ENCODE measurements around the gene SCN5A. TPM values are rescaled to one million over a fixed set of nuclear protein-coding genes. Genes with fewer than 3 reads are reported as not detected.

SCN5A gene
- total and polyA plus RNA-seq, 2 of the 8 experiments (the other 6 are each of a cell fraction or from before 2014, with no cell fraction given), result 4.8 to 11.4 TPM

GRCh38 chr3:38521391-38521987 is 128.0 kb downstream of the SCN5A start:
- Histone ChIP-seq H3K27me3 (replicated peaks in 1 of 4; ENCODE audit: control insufficient read depth in 3 of 4, extremely low read depth in 1 of 4, insufficient read depth in 3 of 4, low read length in 3 of 4) (no peaks in the 10 kb centered on the region), H2BK120ac (replicated peaks; ENCODE audit: low read depth, low read length) (no peak overlapping the region), H3K18ac (ENCODE audit: extremely low read depth, low read length) (no peak overlapping the region), H4K8ac (ENCODE audit: extremely low read depth, insufficient read depth, low read length) (no peak overlapping the region), H2BK20ac (ENCODE audit: low read length) (no peak overlapping the region), H3K4me3 (ENCODE audit: extremely low read depth in 1 of 4, insufficient read depth in 2 of 4, low read depth in 3 of 4, low read length in 4 of 4) (no peak overlapping the region), H3K79me1 (ENCODE audit: low read depth, low read length) (no peaks in the 10 kb centered on the region; the same call in 1 of the 2 replicates), H3K23me2 (ENCODE audit: low read depth, low read length) (no peaks in the 10 kb centered on the region), H3K9ac (replicated peaks in 1 of 4; ENCODE audit: extremely low read depth in 1 of 4, low read depth in 3 of 4, low read length in 3 of 4) (no peak overlapping the region), H3K4ac (replicated peaks; ENCODE audit: insufficient read length, low read depth, low read length) (no peak overlapping the region), H3K14ac (ENCODE audit: insufficient read length) (no peak overlapping the region), H2BK5ac (ENCODE audit: low read depth, low read length) (no peak overlapping the region), H3K9me3 (ENCODE audit: insufficient read depth in 2 of 2, low read depth in 1 of 2, low read length in 1 of 2) (no peaks in the 10 kb centered on the region), H3K27ac (ENCODE audit: low read depth, low read length) (no peak overlapping the region), H2BK15ac (ENCODE audit: low read length) (no peak overlapping the region), H3K4me1 (replicated peaks in 1 of 4; ENCODE audit: control insufficient read depth in 3 of 4, insufficient read depth in 4 of 4, low read length in 3 of 4) (peaks cover 0 to 19% (median 3%) of the 10 kb centered on the region in 4 experiments; a peak in 4 of 7 replicates), H3K56ac (replicated peaks; ENCODE audit: insufficient read length, low read depth, low read length) (no peak overlapping the region), H2AFZ (ENCODE audit: low read length) (no peak overlapping the region), H4K5ac (ENCODE audit: insufficient read length, low read depth, low read length) (no peak overlapping the region), H3K36me3 (ENCODE audit: control insufficient read depth in 2 of 4, insufficient read depth in 4 of 4, low read length in 3 of 4) (peaks cover 3 to 12% (median 7%) of the 10 kb centered on the region in 4 experiments), H4K91ac (replicated peaks; ENCODE audit: insufficient read length, low read length) (no peak overlapping the region), H3K23ac (ENCODE audit: insufficient read length) (no peak overlapping the region), H4K20me1 (replicated peaks in 1 of 2; ENCODE audit: control insufficient read depth in 1 of 2, insufficient read depth in 2 of 2, low read length in 2 of 2) (no peaks in the 10 kb centered on the region), H2AK5ac (ENCODE audit: low read depth, low read length) (no peak overlapping the region), H3K4me2 (ENCODE audit: insufficient read depth in 1 of 2, low read depth in 2 of 2, low read length in 2 of 2) (no peak overlapping the region), H2BK12ac (ENCODE audit: low read depth, low read length) (no peak overlapping the region), H3K79me2 (ENCODE audit: control insufficient read depth in 1 of 2, insufficient read depth in 2 of 2, low read length in 2 of 2) (no peaks in the 10 kb centered on the region)
- DNase-seq (ENCODE audit: low read depth in 1 of 2, low spot score in 2 of 2), result peak in 1 of 2 experiments; percentile 83
- 12% methylated on average over 5 of the region's 5 CpGs; no CpG with 5 or more reads in 1 of the 2 experiments for WGBS, 2 experiments (ENCODE audit: extremely low coverage in 1 of 2, insufficient coverage in 1 of 2, insufficient read length in 1 of 2, insufficient replicate concordance in 2 of 2, low coverage in 1 of 2, low lambda C conversion rate in 2 of 2, missing lambda C conversion rate in 1 of 2)
- FAIRE-seq, result peak; percentile 100
- POLR2A ChIA-PET (ENCODE audit: partially characterized antibody), result interaction anchor here (1.0 to 1.5 kb wide), 4 partner anchors 10 to 114 kb away, joined by 3 to 5 read pairs (median 3); partner anchors contain the start of gene EXOG
- CTCF ChIA-PET (ENCODE audit: partially characterized antibody), result interaction anchor here (0.6 to 12.5 kb wide), 65 partner anchors 10 to 509 kb away, joined by 3 to 318 read pairs (median 5); partner anchors contain the start of genes EXOG and SCN5A
- no peak for TF ChIP-seq SUZ12 (IDR thresholded peaks at IDR 0.05; ENCODE audit: low read length)
- peak in 2 of 3 experiments; percentile 91 to 94; a peak in 3 of 4 replicates for TF ChIP-seq CTCF (IDR thresholded peaks at IDR 0.05; ENCODE audit: control extremely low read depth in 1 of 3, insufficient read depth in 1 of 3, low read depth in 1 of 3, low read length in 3 of 3)
- TF ChIP-seq TEAD4 (IDR thresholded peaks at IDR 0.05; ENCODE audit: low read depth, low read length), result peak; percentile 49; the same call in 1 of the 2 replicates
- no peak for TF ChIP-seq CTBP2 (IDR thresholded peaks at IDR 0.05; ENCODE audit: borderline replicate concordance, insufficient read depth, insufficient read length, low read length)
- no peak for TF ChIP-seq HDAC6 (IDR thresholded peaks at IDR 0.05; ENCODE audit: low read depth, low read length)
- no peak for TF ChIP-seq SIN3A (conservative IDR thresholded peaks at IDR 0.05 in 1 of 2, IDR thresholded peaks at IDR 0.05 in 1 of 2; ENCODE audit: low read depth in 1 of 2, low read length in 2 of 2)
- TF ChIP-seq TBP (IDR thresholded peaks at IDR 0.05; ENCODE audit: low read depth, low read length), result no peak
- no peak for TF ChIP-seq BCL11A (IDR thresholded peaks at IDR 0.05; ENCODE audit: low read depth in 2 of 2, low read length in 2 of 2)
- TF ChIP-seq KDM5A (IDR thresholded peaks at IDR 0.05; ENCODE audit: low read length), result no peak
- 0 out of 2 replicates have a peak, but pooled peaks have one; percentile 19 for TF ChIP-seq CREB1 (IDR thresholded peaks at IDR 0.05)
